Nephron progenitor cell (in vitro differentiated cells): ENCODE measurements around the gene TMIE.

ENCODE experiments used
- DNase-seq: peaks from one replicate; pipeline ENCODE4 v3.0.0; 2021
- H3K27ac Mint-ChIP-seq: 2 replicates; pipeline ENCODE4 v1.8.0; 2021; ENCODE audit warnings: mild to moderate bottlenecking, moderate library complexity, mixed read lengths
- H3K27me3 Mint-ChIP-seq: 2 replicates; pipeline ENCODE4 v1.8.0; 2021; ENCODE audit warnings: mild to moderate bottlenecking, low read depth, mixed read lengths; ENCODE audit not compliant: poor library complexity
- H3K36me3 Mint-ChIP-seq: 2 replicates; pipeline ENCODE4 v1.8.0; 2021; ENCODE audit warnings: low read depth, mixed read lengths
- H3K4me1 Mint-ChIP-seq: 2 replicates; pipeline ENCODE4 v1.8.0; 2021; ENCODE audit warnings: mixed read lengths
- H3K4me3 Mint-ChIP-seq: 2 replicates; pipeline ENCODE4 v1.8.0; 2021; ENCODE audit warnings: mild to moderate bottlenecking, moderate library complexity, mixed read lengths
- H3K9me3 Mint-ChIP-seq: 2 replicates; pipeline ENCODE4 v1.8.0; 2021; ENCODE audit warnings: mild to moderate bottlenecking, moderate library complexity, mixed read lengths
- CTCF ChIP-seq: fragments of 200-600 bp; sonication (generic); IDR thresholded peaks from 2 replicates; pipeline ENCODE4 v1.5.0; 2021; ENCODE audit warnings: antibody characterized with exemption

Gene TMIE

GRCh38 chr3:46667657-46668056 is 33.5 kb upstream of the TMIE start:
- Mint-ChIP-seq H3K4me1 (peaks cover 66% of the 10 kb centered on the region), H3K36me3 (no peaks in the 10 kb centered on the region), H3K4me3 (no peak overlapping the region), H3K27ac (no peak overlapping the region), H3K9me3 (no peaks in the 10 kb centered on the region), H3K27me3 (peaks cover 4% of the 10 kb centered on the region)
- DNase-seq: no peak
- TF ChIP-seq CTCF: no peak

- H3K9me3 Mint-ChIP-seq: no peaks in the 10 kb centered on the region
- H3K4me3 Mint-ChIP-seq: no peak overlapping the region
- no peak overlapping the region for H3K27ac Mint-ChIP-seq
- peaks cover 4% of the 10 kb centered on the region for H3K27me3 Mint-ChIP-seq
- DNase-seq: no peak
- TF ChIP-seq CTCF: no peak
- H3K4me1 Mint-ChIP-seq: peaks cover 63% of the 10 kb centered on the region
- H3K36me3 Mint-ChIP-seq: no peaks in the 10 kb centered on the region
Observed at GRCh38 chr3:46668116-46668515, 33.1 kb upstream of the TMIE start.

- H3K27me3 Mint-ChIP-seq: peaks cover 4% of the 10 kb centered on the region
- H3K9me3 Mint-ChIP-seq: no peaks in the 10 kb centered on the region
- TF ChIP-seq CTCF: no peak
- peaks cover 63% of the 10 kb centered on the region for H3K4me1 Mint-ChIP-seq
- no peak overlapping the region for H3K4me3 Mint-ChIP-seq
- H3K36me3 Mint-ChIP-seq: no peaks in the 10 kb centered on the region
- no peak overlapping the region for H3K27ac Mint-ChIP-seq
- DNase-seq: no peak
Observed at GRCh38 chr3:46668591-46668990, 32.6 kb upstream of the TMIE start.

- Mint-ChIP-seq H3K27ac (no peak overlapping the region), H3K4me1 (peaks cover 57% of the 10 kb centered on the region), H3K4me3 (no peak overlapping the region), H3K27me3 (peaks cover 4% of the 10 kb centered on the region), H3K36me3 (no peaks in the 10 kb centered on the region), H3K9me3 (no peaks in the 10 kb centered on the region)
- DNase-seq: no peak
- no peak for TF ChIP-seq CTCF
Observed at GRCh38 chr3:46669191-46669999, 31.8 kb upstream of the TMIE start.

- H3K4me1 Mint-ChIP-seq: peaks cover 48% of the 10 kb centered on the region
- no peaks in the 10 kb centered on the region for H3K36me3 Mint-ChIP-seq
- no peak for DNase-seq
- peaks cover 8% of the 10 kb centered on the region for H3K27me3 Mint-ChIP-seq
- no peak for TF ChIP-seq CTCF
- no peak overlapping the region for H3K4me3 Mint-ChIP-seq
- no peak overlapping the region for H3K27ac Mint-ChIP-seq
- H3K9me3 Mint-ChIP-seq: no peaks in the 10 kb centered on the region
Observed at GRCh38 chr3:46670000-46670890, 30.9 kb upstream of the TMIE start.
